K562 (cell line): ENCODE data around the gene ZNF544. TPM values are rescaled to one million over a fixed set of nuclear protein-coding genes. Genes with fewer than 3 reads are reported as not detected.

Experiments used
- ELF1 ChIP-seq: fragments of 200-800 bp; sonication (Bioruptor generic); IDR thresholded peaks from 2 replicates; pipeline ENCODE4 v1.6.1; 2016; ENCODE audit warnings: missing genetic modification characterization, missing compliant biosample characterization
- IRF9 ChIP-seq: fragments of 450-650 bp; IDR thresholded peaks from 2 replicates; pipeline ENCODE4 v1.6.1; 2016; ENCODE audit warnings: missing biosample characterization, missing genetic modification characterization
- KLF6 ChIP-seq: fragments of 250-450 bp; sonication (Bioruptor Pico); IDR thresholded peaks from 2 replicates; pipeline ENCODE4 v1.4.0; 2020; ENCODE audit warnings: mild to moderate bottlenecking, moderate library complexity, borderline replicate concordance
- NBN ChIP-seq: fragments of 450-650 bp; IDR thresholded peaks from 2 replicates; pipeline ENCODE4 v1.6.1; 2016; ENCODE audit warnings: low read depth, mild to moderate bottlenecking
- NFE2 ChIP-seq: IDR thresholded peaks from 2 replicates; pipeline ENCODE4 v1.6.1; 2014; ENCODE audit warnings: antibody characterized with exemption, low read depth
- TEAD2 ChIP-seq: fragments of 450-650 bp; IDR thresholded peaks from 2 replicates; pipeline ENCODE4 v1.6.1; 2016; ENCODE audit warnings: missing genetic modification characterization, control low read depth, missing compliant biosample characterization
- U2AF1 ChIP-seq: fragments of 200-400 bp; formaldehyde crosslinking; optimal IDR thresholded peaks from 2 replicates; pipeline ENCODE3; 2017; ENCODE audit warnings: mild to moderate bottlenecking, low read depth, low read length, moderate library complexity
- ZNF12 ChIP-seq: sonication (generic); formaldehyde crosslinking; IDR thresholded peaks from 2 replicates; pipeline ENCODE4 v1.4.0; 2020; ENCODE audit warnings: mild to moderate bottlenecking, missing genetic modification reagents
- ZNF224 ChIP-seq: sonication (generic); formaldehyde crosslinking; IDR thresholded peaks from 2 replicates; pipeline ENCODE4 v1.8.0; 2022; ENCODE audit warnings: mild to moderate bottlenecking, missing genetic modification reagents
- ZNF316 ChIP-seq: fragments of 450-650 bp; IDR thresholded peaks from 2 replicates; pipeline ENCODE4 v1.6.1; 2016
- polyA plus RNA-seq, 8 experiments: library from polyadenylated mRNA; depleted of rRNA in 4 of 8; stranded (reverse) in 5 of 8; unstranded in 3 of 8; fragments of >200 nt; fragmentation: Nextera tagmentation in 2 of 8; fragmentation: Illumina TruSeq in 1 of 8; extraction: Ambion mirVana in 2 of 8; extraction: Trizol in 1 of 8; gene quantifications; 2 replicates each; pipeline versions ENCODE4 v1.2.1 to v1.2.3, GENCODE V29; 2011 to 2014; ENCODE audit warnings: inconsistent platforms in 1 of 8, missing spikeins in 1 of 8
- total RNA-seq, 7 experiments: library from RNA; depleted of rRNA in 6 of 7; stranded (reverse); fragments of >200 nt in 6 of 7; fragmentation: Illumina TruSeq in 2 of 7; extraction: Trizol in 2 of 7; gene quantifications; 2 replicates each; pipeline versions ENCODE4 v1.2.1 to v1.2.3, GENCODE V29; 2011 to 2021; ENCODE audit warnings: low replicate concordance in 1 of 7
- TF ChIP-seq, protein P1 (sequence below): fragments of 450-650 bp; IDR thresholded peaks from 2 replicates; pipeline ENCODE4 v1.6.1; 2016

The ZNF544 gene
- total and polyA plus RNA-seq, 9 of the 15 experiments (the other 6 are each of a cell fraction or from before 2014, with no cell fraction given) = 23.6 to 59.0 (median 41.4) TPM

- TF ChIP-seq ZNF224 = no peak
- TF ChIP-seq, protein P1, sequence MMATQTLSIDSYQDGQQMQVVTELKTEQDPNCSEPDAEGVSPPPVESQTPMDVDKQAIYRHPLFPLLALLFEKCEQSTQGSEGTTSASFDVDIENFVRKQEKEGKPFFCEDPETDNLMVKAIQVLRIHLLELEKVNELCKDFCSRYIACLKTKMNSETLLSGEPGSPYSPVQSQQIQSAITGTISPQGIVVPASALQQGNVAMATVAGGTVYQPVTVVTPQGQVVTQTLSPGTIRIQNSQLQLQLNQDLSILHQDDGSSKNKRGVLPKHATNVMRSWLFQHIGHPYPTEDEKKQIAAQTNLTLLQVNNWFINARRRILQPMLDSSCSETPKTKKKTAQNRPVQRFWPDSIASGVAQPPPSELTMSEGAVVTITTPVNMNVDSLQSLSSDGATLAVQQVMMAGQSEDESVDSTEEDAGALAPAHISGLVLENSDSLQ = no peak
- no peak for TF ChIP-seq ELF1 (tag)
- TF ChIP-seq ZNF12 (CRISPR knock-in tag) = no peak
- no peak for TF ChIP-seq NBN
- no peak for TF ChIP-seq NFE2
- no peak for TF ChIP-seq IRF9 (tag)
- TF ChIP-seq TEAD2 (tag) = no peak
- TF ChIP-seq ZNF316 = peak; percentile 71
- no peak for TF ChIP-seq KLF6
- no peak for TF ChIP-seq U2AF1
Measured at GRCh38 chr19:58291943-58292342, 63.2 kb downstream of the ZNF544 start (continued).
